Neural progenitor cell (in vitro differentiated cells): ENCODE data around the gene LAGE3.

Source experiments
- EZH2 ChIP-seq: fragments of 200-600 bp; sonication (generic); IDR thresholded peaks from 2 replicates; pipeline ENCODE4 v1.6.1; 2017; ENCODE audit warnings: antibody characterized with exemption, mild to moderate bottlenecking, moderate library complexity
- TF ChIP-seq, protein P1 (sequence below): fragments of 200-600 bp; sonication (generic); IDR thresholded peaks from 2 replicates; pipeline ENCODE4 v1.5.1; 2017; ENCODE audit warnings: antibody characterized with exemption, mild to moderate bottlenecking

DNA sequence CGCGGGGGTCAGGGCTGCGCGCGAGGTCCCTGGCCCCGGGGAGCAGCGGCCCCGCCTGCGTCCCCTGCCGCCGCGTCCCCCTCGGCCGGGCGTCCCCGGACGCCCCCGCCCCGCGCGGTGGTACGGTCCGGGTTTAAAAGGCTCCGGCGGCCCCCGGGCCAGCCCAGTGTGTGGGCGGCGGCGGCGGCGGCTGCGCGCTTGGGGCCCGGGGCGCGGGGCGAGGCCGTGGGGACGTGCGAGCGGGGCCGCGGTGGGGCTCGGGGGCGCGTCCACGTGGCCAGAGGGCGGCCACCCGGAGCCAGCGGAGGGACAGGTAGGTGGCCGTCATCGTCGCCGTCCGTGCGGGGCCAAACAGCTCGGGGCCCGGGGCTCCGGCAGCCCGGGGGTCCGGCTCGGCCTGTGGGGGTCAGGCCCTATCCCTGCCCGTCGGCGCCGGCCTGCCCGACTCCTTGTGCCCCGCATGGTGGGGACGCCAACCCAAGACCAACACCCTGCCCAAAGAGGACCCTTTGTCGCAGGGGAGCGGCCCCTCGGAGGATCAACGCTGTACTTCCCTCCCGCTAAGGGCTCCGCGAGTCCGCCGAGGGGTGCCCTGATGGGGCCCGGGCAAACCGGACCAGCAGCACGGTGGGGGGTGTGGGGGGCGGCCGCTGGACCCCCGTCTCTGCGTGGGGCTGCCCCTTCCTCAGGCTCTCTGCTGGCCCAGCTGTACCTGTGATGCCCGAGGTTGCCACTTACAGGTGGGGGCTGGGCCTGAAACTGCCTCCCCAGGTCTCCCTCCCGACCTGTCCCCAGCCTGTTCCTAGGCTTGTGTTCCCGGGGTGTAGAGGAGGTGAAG lies 20.7 kb downstream of the LAGE3 start, which contains the start of gene PLXNA3:
- TF ChIP-seq, protein P1, sequence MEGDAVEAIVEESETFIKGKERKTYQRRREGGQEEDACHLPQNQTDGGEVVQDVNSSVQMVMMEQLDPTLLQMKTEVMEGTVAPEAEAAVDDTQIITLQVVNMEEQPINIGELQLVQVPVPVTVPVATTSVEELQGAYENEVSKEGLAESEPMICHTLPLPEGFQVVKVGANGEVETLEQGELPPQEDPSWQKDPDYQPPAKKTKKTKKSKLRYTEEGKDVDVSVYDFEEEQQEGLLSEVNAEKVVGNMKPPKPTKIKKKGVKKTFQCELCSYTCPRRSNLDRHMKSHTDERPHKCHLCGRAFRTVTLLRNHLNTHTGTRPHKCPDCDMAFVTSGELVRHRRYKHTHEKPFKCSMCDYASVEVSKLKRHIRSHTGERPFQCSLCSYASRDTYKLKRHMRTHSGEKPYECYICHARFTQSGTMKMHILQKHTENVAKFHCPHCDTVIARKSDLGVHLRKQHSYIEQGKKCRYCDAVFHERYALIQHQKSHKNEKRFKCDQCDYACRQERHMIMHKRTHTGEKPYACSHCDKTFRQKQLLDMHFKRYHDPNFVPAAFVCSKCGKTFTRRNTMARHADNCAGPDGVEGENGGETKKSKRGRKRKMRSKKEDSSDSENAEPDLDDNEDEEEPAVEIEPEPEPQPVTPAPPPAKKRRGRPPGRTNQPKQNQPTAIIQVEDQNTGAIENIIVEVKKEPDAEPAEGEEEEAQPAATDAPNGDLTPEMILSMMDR, result no peak
- TF ChIP-seq EZH2, result no peak
